GM21528 (cell line): ENCODE data around the gene CSK.

ENCODE experiments used
- ATAC-seq: cut with Tn5 transposase; IDR thresholded peaks from one replicate; pipeline ENCODE4 v1.9.1; 2021; ENCODE audit warnings: mild to moderate bottlenecking, moderate library complexity; ENCODE audit not compliant: unreplicated experiment, low FRiP score

CSK gene

DNA sequence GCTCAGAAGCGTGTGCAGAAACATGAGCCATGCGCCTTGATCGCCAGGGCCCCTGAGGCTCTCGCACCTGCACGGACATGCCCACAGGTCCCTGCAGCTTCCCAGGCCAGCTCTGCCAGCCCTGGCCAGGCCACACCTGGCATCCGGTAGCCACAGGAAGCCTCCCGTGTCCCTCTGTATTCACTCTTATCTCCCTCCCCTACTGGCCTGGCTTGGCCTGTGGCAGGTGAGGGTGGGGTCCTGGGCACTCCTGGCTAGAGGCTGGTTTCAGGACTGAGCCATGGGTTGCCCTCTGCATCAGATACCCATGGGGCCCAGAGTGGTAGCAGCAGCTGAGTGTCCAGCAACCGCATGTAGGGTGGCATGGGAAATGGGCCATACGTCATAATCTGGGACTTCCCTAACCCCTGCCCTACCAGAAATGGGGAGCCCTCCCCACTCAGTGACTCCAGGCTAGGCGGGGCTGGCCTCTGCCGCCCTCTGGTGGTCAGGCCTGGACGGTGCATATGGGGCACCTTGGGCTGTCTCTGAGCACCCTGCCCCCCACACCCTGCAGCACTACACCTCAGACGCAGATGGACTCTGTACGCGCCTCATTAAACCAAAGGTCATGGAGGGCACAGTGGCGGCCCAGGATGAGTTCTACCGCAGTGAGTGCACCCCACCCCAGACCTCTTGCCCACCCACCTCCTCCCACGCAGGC, 18.1 kb downstream of the CSK start:
- ATAC-seq = no peak

DNA sequence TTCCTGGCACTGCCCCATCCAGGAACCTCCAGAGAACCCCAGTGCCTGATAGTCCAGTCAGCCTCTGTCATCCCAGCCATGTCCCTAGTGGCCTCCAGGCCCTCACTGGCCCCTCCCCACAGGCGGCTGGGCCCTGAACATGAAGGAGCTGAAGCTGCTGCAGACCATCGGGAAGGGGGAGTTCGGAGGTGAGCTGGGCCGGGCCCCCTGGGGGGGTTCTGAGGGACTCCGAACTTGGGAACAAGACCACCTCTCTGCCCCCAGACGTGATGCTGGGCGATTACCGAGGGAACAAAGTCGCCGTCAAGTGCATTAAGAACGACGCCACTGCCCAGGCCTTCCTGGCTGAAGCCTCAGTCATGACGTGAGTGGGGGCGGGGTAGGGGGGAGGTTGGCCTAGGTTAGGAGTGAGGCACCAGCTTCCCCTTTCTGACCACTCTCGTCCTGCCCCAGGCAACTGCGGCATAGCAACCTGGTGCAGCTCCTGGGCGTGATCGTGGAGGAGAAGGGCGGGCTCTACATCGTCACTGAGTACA, 18.7 kb downstream of the CSK start:
- no peak for ATAC-seq

DNA sequence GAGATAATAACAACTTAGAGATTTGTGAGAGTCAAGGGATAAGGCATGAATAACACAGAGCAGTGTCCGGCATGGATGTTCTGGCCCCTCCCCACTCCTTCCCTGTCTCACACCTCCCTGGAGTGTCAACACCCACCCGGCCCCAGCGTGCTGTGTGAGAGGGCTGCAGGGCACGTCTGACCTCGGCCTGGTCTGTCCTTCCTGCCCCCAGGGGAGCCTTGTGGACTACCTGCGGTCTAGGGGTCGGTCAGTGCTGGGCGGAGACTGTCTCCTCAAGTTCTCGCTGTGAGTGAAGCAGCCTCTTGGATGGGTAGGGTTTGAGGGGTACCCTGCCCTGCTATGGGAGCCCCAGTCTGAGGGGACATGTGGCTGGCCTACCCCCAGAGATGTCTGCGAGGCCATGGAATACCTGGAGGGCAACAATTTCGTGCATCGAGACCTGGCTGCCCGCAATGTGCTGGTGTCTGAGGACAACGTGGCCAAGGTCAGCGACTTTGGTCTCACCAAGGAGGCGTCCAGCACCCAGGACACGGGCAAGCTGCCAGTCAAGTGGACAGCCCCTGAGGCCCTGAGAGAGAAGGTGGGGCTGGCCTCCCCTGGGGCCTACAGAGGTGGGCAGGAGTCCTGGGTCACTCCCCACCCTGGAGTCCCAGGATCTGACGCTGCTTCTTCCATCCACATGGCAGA, 19.6 kb downstream of the CSK start:
- no peak for ATAC-seq

DNA sequence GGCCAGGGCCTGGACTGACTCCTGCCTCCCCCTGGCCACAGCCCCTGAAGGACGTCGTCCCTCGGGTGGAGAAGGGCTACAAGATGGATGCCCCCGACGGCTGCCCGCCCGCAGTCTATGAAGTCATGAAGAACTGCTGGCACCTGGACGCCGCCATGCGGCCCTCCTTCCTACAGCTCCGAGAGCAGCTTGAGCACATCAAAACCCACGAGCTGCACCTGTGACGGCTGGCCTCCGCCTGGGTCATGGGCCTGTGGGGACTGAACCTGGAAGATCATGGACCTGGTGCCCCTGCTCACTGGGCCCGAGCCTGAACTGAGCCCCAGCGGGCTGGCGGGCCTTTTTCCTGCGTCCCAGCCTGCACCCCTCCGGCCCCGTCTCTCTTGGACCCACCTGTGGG, 20.4 kb downstream of the CSK start:
- no peak for ATAC-seq

DNA sequence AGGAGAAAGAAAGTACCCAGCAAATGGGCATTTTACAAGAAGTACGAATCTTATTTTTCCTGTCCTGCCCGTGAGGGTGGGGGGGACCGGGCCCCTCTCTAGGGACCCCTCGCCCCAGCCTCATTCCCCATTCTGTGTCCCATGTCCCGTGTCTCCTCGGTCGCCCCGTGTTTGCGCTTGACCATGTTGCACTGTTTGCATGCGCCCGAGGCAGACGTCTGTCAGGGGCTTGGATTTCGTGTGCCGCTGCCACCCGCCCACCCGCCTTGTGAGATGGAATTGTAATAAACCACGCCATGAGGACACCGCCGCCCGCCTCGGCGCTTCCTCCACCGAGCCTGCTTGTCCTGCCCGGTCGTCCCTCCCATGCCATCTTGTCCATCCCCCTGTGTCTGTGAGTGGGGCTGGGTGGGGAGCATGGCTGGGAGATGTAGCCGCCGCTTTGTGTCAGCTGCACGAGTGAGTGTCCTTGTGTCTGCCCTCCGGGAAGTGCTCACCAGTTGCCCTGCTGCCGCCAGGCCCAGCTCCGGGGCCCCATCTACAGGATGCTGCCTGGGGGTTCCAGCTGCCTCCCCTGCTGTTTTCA, 21.1 kb downstream of the CSK start:
- no peak for ATAC-seq

DNA sequence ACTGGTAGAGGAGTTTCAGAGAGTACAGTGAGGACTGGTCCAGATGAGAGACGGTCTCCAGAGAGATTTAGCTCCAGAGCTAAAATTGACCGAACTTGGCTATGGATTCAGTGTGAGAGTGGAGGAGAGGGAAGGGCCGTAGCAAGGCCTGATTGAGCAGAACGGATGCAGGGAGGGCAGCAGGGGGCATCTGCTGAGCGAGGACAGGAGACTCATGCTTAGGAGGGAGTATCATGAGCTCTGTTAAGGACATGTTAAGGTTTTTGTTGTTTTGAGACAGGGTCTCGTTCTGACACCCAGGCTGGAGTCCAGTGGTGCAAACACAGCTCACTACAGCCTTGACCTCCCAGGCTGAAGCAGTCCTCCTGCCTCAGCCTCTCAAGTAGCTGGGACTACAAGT, 23.1 kb downstream of the CSK start:
- no peak for ATAC-seq

DNA sequence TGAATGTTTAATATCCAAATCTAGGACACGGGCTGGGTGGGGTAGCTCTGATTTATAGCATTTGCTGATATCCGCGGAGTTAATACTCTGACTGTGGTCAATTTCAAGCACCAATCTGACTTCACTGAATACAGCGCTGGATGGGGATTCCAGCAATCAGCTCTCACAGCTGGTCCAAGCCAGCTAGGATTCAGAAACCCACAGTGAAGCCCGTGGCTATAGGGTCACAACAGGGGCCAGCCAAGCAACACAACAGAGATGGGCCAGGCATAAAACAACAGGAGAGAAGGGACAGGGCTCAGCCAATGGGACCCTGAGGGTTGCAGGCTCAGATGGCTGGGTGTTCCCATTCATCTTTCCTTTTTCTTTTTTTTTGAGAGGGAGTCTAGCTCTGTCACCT, 25.4 kb downstream of the CSK start:
- ATAC-seq = no peak

DNA sequence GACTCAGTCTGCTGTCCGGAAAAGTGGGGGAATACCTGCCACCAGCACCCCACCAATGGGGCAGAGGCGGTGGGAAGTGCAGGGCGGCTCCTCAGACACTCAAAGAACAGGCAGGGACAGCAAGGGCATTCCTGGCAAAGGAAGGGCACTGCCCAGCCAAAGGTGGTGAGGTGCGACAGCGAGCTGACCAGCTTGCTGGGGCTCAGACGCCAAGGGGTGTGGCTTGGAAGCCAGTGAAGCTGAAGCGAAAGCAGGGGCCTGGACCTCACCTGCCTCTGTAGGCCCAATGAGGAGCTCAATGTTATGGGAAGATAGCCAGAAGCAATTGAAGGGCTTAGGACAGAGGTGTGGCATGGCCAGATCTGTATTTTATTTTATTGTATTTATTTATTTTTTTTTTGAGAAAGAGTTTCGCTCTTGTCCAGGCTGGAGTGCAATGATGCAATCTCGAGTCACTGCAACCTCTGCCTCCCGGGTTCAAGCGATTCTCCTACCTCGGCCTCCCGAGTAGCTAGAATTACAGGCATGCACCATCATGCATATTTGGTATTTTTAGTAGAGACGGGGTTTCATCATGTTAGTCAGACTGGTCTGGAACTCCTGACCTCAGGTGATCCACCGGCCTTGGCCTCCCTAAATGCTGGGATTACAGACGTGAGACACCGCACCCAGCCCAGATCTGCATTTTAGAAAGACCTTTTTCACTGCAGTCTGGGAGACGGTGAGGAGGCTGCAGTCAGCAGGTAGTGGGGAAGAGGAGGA, 26.4 kb downstream of the CSK start:
- no peak for ATAC-seq

DNA sequence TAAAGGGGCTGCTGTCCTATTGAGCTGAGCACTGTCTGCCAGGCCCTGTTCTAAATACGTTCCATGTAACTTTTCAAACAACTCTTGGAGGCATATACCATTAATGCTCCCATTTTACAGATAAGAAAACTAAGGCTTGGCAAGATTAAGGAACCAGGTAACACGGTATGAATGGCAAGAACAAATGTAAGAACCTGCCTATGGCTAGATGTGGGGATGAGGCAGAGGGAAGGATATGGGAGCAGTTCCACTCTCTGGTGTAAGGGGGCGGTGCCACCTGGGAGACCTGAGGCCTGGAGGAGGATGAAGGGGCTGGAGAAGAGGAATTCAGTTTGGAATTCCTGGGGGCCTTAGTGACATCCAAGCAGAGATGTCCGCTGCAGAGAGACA, 27.0 kb downstream of the CSK start:
- ATAC-seq = no peak

DNA sequence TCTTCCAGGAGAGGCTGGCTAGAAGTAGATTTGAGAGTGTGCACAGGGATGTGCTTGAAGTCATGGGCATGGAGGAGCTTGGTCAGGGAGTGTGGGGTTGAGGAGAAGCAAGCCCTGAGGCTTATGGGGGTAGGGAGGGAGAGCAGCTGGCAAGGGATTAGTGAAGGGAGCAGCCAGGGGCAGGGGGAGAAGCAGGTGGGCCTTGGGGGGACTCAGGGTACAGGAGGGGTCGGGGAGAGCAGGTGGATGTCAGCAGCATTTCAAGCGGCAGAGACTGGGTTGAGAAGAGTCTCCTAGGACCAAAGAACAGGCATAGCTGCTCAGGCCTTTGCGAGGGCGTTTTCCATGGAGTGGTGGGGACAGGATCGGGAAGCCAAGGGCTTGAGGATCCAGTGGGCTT, 27.4 kb downstream of the CSK start:
- ATAC-seq = no peak

DNA sequence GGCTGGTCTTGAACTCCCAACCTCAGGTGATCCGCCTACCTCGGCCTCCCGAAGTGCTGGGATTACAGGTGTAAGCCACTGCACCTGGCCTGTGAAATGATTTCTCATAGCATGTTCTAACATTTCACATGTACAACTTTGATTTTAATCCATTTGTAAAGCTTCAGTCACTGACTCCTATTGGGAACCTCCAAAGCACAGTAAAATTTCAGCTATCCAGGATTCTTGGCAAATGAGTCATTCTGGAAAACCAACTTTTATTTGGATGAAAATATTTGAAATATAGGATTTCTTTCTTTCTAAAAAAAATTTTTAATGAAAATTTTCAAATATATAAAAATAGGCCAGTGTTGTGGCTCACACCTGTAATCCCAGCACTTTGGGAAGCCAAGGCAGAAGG, 28.1 kb downstream of the CSK start:
- no peak for ATAC-seq

DNA sequence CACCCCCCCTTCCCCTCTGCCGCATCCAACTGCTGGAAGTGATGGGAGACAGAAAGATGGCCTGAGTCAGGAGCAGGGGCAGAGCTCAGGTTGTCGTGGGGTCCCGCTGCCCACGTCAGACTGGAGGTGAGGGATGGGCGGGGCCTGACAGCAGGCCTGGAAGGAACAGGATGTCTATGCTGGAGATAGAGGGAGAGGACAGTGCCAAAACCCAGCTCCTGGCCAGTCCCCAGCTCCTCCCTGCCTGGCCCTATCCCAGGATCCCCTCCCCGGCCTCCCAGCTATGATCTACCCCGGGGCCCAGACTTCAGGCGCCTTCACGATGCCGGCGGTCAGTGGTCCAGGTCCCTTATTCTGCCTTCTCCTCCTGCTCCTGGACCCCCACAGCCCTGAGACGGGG, 30.7 kb downstream of the CSK start, which contains the start of gene LMAN1L:
TSS of gene LMAN1L (plus strand) at position 303 of the 400 bp plus-strand sequence. CDS start at position 323, 20 bp downstream.
- ATAC-seq = no peak

DNA sequence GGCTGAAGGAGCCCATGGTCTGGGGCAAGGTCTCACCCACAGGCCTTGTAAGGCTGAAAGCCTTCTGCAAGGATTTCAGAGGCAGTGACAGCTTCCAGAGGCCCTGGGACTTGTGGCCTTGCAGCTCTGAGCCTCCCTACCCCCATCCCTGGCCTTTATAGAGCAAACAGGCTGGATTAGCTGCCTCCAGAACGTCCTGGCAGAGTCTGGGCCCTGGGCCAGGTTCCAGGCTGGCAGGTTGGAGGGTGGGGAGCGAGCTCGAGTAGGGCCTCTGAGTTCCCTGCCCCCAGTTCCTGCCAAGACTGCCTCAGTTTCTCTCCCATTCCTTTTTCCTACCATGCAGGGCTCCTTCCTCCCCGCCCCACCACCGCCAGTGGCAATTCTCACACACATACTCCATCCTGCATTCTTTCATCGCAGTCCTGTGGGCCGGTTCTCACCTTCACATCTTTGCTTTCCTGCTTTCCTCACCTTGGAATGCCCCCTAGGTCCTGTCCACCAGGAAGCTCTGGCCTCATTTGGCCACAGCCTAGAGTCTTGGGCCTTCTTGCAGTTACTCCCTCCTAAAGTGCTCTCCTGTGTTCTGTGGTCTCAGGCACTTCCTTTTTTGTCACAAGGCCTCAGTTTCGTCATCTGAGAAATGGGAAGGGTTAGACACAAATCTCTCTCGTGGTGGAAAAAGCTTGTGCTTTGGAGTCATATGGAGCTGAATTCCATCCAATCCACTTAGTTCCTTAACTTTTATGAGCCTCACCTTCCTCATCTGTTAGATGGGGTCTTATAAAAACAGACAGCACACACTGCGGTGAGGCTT, 33.4 kb downstream of the CSK start:
- no peak for ATAC-seq

DNA sequence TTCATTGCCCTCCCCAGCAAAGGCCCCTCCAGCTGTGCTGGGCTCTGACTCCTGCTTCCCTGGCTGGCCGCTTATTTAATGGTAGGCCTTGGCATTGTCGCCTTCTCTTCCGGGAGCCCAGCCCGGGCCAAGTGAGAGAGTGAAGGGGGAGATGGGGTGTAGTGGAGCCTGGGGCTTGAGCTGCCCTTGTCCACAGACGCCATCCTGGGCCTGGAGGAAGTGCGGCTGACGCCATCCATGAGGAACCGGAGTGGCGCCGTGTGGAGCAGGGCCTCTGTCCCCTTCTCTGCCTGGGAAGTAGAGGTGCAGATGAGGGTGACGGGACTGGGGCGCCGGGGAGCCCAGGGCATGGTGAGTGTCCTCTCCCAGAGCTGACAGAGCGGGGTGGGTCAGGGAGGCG, 34.1 kb downstream of the CSK start:
- ATAC-seq = no peak

DNA sequence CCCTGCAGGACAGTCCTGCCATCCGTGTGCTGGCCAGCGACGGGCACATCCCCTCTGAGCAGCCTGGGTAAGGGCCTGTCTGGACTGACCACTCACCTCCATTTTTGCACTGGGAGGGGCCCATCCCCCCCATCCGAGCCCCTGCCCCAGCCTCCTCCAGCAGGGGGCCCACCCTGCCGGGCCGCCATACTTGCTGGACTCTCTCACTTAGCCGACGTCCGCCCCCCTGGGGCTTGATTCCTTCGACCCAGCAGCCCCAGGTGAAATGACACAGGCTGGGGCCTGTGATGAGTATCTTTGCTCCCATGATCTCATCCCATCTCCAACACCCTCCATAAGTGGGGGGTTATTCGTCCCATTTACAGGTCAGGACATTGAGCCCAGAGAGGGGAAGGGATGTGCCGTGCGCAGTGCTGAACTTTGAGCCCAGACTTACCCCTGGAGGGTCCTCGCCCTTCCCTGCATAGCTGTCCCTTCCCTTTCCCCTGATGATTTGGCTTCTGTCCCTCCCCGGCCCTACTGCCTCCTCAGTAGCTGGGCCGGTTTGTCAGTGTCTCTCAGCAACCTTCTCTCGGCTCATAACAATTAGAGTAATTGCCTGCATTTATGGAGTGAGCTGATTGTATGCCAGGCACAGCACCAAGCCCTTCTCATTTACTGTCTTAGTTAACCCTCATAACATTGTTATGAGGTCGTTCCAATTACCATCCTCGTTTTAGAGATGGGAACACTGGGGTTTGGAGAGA, 34.9 kb downstream of the CSK start:
- ATAC-seq = no peak

DNA sequence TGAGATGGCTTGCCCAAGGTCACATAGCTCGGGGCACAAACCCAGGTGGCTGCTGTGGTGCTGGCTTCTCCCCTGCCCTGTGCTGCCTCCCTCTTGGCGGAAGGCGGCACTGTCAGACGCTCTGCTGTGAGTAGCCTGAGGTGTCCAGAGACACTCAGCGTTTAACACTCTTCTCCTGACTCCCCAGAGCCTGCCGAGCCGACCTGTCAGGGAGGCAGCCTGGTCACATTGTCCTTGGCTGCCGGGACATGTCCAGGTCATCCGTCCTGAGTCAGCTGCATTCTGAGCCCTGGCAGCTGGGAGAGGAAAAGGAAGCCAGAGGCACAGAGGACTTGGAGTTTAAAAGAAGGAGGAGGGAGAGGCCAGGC, 35.5 kb downstream of the CSK start:
- no peak for ATAC-seq

DNA sequence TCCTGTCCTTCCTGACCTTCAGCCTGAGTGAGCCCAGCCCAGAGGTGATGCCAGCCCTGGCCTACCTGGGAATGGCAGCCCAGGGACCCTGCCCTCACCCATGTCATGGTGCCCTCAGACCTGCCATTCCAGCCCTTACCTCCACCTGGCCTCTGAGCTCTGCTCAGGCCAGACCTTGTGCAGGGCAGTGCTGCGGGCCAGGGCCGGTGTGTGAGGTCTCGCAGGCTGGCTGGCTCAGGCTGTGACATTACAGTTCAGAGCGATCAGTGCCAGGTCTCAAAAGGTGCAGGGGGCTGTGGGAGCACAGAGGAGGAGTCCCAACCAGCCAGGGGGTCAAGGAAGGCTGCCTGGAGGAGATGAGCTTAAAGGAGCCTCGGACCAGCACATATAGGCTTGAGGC, 38.2 kb downstream of the CSK start:
- no peak for ATAC-seq

DNA sequence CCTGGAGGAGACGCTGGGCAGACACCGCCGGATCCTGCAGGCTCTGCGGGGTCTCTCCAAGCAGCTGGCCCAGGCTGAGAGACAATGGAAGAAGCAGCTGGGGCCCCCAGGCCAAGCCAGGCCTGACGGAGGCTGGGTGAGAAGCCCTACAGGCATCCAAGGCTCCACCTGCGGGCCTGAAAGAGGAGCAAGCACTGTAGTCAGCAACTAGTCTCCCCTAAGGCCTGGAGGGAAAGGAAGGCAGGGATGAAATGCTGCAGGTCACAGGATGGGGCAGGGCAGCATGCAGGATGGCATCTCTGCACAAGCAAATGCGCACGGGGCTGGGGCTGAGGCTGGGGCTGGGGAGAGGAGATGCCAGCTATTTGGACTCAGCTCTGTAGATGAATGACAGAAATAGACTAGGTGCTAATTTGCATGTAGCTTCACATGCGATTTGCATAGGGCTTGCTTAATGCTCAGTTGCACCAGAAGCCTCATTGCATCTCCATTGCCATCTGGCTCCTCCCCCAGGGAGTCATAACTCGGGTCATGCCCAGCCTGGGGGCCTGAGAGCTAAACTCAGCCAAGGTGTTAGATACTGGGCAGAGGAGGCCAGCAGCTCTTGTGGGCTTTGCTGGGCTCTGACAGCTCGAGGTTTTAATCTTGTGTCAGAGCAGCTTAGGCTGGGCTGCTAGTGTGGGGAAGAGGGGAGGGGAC, 39.4 kb downstream of the CSK start:
- ATAC-seq = peak; percentile 60

DNA sequence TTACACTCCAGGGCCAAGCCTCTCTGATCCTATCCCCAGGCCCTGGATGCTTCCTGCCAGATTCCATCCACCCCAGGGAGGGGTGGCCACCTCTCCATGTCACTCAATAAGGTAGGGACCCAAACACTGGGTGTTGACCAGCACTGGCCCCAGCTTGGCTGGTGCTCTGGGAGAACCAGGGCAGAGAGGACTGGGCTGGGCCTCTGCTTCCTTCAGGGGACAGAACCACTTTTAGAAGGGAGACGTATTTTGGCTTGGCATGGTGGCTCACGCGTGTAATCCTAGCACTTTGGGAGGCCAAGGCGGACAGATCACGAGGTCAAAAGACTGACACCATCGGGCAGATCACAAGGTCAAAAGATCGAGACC, 39.9 kb downstream of the CSK start:
- ATAC-seq = no peak
